IPS-18c (cell line): ENCODE results near the gene ARHGAP27.
"Not testable (repeated sequence)": the region's sequence is repeated elsewhere in the genome, so short reads cannot be mapped to it uniquely, and the experiment has no call there.

Experiments
- H3K4me3 ChIP-seq: 2 replicates; pipeline ENCODE4 v1.7.0; 2013; ENCODE audit warnings: low read depth, mild to moderate bottlenecking, low read length, moderate library complexity; ENCODE audit not compliant: insufficient read depth
- H3K9me3 ChIP-seq: one replicate; pipeline ENCODE4 v1.6.1; 2013; ENCODE audit warnings: mild to moderate bottlenecking, low read length, moderate library complexity; ENCODE audit not compliant: control insufficient read depth, insufficient read depth

The ARHGAP27 gene, protein sequence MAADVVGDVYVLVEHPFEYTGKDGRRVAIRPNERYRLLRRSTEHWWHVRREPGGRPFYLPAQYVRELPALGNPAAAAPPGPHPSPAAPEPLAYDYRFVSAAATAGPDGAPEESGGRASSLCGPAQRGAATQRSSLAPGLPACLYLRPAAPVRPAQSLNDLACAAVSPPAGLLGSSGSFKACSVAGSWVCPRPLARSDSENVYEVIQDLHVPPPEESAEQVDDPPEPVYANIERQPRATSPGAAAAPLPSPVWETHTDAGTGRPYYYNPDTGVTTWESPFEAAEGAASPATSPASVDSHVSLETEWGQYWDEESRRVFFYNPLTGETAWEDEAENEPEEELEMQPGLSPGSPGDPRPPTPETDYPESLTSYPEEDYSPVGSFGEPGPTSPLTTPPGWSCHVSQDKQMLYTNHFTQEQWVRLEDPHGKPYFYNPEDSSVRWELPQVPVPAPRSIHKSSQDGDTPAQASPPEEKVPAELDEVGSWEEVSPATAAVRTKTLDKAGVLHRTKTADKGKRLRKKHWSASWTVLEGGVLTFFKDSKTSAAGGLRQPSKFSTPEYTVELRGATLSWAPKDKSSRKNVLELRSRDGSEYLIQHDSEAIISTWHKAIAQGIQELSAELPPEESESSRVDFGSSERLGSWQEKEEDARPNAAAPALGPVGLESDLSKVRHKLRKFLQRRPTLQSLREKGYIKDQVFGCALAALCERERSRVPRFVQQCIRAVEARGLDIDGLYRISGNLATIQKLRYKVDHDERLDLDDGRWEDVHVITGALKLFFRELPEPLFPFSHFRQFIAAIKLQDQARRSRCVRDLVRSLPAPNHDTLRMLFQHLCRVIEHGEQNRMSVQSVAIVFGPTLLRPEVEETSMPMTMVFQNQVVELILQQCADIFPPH

DNA sequence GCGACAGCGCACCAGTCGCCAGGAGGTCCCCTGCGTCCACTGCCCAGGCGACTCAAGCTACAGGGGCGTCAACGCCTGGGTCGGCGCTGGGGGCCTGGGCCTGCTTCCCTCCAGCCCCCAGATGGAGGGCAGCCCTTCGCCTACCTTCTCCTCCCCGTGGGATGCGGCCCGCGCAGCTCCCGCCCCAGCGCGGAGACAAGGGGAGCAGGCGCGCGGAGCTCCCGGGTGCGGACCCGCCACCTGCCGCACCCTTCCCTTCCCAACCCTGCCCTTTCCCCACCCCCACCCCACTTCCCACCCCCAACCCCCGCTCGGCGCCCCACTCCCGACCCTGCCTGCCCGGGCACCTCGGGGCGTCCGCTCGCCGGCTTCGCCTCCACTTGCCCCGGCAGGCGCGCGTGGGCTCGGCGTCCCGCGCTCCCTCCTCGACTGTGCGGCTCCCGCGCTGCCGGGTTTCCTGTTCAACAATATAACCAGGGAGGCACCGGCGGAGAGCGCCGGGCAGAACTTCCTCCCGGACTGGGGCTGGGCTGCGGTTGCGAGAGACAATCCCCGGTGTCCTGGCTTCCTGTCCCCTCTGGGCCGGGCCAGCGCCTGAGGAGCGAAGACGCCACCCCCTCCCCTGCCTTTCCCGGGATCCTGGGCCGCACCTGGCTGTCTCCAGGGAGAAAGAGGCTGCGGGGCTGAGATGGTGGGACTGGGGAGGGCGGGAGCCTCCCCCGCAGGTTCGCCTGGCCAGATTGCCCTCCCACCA is at the start of gene ARHGAP27:
Gene ARHGAP27, minus strand, starts transcription at position 466 of the 754 bp plus-strand sequence. CDS start 2,591 bp downstream, outside the sequence.
- Histone ChIP-seq H3K4me3 (peak within 1 kb of the TSS; percentile 72), H3K9me3 (no peaks in the 10 kb centered on the region)

DNA sequence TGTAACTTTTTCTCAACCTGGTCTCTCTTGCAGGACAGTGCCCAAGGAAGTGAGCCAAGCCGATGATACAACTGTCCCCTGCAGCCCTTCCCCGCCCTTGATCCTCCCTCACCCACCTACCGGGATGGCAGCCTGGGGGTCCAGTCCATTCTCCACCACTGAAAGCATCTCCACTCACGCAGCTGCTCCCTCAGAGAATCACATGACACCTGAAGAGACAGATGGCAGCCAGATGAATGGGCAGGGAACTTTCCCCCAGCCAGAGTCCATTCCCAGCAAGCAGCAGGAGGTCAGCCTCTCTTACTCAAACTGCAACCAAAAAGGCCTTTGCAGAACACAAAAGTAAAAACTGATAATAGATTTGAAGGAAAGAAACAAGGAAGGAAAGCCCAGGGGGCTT is 49.6 kb upstream of the ARHGAP27 start:
- not testable (repeated sequence) for H3K9me3 ChIP-seq, H3K4me3 ChIP-seq

DNA sequence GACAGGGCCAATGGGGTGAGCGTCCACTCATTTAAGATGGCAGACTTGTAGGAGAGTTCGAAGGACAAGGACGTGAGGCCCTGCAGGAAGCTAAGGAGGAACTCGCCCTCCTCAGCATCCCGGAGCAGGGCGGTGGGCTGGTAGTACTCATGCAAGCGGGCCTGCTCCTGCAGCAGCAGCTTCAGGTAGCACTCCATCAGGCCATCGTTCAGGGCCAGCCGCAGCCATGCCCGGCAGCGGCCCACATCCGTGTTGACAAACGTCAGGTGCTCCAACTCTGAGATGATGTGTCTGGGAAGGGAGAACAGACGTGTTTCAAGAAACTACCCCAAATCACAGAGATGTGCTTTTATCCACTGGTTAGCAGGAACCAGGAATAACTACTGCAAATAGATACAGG is 42.8 kb upstream of the ARHGAP27 start:
- H3K9me3 ChIP-seq, H3K4me3 ChIP-seq: not testable (repeated sequence)

DNA sequence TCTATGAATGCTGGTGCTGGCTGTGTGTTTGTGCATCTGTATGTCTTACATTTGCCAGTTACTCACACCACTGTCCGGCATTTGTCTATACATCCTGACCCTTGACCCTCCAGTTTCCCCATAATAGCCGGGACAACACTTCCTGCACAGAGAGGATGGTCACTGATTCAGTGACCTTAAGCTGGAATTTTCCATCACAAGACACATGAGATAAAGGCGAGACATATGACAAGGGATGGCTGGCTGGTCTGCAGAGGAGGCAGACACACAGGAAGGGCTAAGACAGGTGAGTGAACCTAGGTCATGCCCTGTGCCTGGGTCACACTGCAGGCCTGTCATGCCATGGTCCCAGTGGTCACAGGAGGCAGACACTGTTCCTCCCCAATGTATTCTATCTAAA is 39.6 kb upstream of the ARHGAP27 start:
- not testable (repeated sequence) for H3K9me3 ChIP-seq

DNA sequence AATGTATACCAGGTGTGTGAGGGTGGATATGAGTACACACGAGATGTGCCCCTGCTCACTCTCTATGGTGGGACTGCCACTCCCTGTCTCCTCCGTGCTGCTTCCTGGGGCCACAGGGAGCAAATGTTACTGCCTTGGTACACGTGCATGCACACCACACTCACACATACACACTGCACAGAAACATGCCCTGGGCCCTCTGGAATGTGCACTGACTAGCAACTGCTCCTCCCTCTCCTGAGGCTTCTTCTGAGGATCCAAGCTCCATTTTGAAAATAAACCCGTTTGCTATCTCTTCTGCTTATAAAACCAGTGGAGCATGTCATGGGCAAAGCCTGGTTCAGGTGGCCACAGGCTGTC is 36.5 kb upstream of the ARHGAP27 start:
- not testable (repeated sequence) for H3K9me3 ChIP-seq, H3K4me3 ChIP-seq

More for the DNA sequence above, 39.6 kb upstream of the ARHGAP27 start:
- H3K4me3 ChIP-seq, result not testable (repeated sequence)

DNA sequence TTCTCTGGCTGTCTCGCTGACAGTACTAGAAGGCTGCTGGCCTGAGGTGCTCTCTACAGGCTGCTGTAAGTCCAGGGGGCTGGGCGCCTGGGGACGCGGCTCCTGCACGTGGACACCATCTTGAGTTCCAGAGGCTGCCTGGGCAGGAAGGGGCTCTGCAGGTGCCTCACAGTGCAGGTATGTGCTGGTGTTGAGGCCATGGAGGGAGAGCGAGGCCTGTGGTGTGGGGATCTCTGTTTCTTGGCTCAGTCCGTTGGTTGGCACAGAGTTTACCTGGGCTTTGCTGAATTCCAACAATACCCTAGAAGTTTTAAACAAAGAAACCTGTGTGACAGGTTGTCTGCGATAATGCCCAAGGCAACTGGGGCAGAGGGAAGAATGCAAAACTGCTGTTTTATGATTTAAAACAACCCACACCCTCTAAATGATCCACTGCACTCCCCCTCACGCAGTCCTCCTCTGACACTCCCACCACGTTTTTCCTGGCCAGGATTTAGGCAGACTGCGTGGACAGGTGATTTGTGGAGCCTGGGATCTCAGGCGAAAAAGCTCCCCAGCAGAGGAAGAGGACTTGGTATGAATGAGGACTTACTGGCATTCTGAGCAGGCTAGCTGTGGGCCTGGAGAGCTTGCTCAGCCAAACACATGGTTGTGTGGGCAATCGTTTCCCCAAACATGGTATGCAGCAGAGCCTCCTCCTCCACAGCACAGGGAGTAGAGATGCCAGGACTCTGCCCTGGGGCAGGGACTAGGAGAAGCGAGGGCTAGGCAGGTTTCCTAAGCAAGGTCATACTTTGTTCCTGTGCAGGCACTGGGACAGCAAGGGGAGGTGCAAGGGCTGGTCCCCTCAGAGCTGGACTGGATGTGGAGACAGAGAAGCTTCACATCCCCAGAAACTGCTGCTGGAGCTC is 35.9 kb upstream of the ARHGAP27 start:
- H3K9me3 ChIP-seq, H3K4me3 ChIP-seq: not testable (repeated sequence)

DNA sequence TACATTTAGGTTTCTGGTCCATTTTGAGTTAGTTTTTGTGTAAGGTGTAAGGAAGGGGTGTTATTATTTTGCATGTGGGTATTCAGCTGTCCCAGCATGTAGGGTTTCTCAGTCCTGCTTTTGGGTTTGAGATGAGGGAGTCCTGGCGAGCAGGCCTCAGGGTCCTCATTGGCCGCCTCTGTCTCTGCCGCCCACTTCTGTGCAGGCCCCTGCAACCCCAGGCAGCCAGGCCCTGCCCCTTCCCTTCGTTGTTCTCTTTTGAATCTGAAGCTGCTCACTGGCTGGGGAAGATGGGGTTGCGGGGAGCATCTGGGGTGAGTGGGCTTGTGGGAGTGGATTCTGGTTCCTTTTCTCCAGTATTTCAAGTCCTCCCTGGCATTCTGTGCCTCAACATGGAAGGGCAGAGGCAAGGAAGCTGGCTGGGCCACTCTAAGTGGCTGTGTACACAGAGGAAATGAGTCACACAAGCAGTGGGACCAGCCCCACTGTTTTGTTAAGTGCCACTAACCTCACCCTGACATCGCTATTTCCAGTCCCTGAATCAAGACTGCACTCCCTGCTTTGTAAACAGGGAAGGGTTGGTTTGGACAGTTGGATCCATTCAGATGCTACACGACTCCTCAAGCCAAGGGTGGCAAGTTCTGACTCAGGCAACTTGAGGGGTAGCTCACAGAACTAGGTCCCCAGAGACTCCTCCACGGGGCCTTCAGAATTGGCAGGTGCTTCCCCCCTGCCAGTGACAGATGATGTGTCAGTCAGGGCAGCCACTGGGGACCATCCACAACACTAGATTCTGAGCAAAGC is 29.1 kb upstream of the ARHGAP27 start:
- H3K4me3 ChIP-seq, H3K9me3 ChIP-seq: not testable (repeated sequence)

DNA sequence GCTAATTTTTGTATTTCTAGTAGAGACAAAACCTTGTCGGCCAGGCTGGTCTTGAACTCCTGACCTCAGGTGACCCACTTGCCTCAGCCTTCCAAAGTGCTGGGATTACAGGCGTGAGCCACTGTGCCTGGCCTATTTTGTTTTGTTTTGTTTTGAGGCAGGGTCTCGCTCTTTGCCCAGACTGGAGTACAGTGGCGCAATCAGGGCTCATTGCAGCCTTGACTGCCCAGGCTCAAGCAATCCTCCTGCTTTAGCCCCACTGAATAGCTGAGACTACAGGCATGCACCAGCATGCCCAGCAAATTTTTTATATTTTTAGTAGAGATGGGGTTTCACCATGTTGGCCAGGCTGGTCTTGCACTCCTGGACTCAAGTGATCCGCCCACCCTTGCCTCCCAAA is 27.8 kb upstream of the ARHGAP27 start:
- not testable (repeated sequence) for H3K9me3 ChIP-seq, H3K4me3 ChIP-seq

DNA sequence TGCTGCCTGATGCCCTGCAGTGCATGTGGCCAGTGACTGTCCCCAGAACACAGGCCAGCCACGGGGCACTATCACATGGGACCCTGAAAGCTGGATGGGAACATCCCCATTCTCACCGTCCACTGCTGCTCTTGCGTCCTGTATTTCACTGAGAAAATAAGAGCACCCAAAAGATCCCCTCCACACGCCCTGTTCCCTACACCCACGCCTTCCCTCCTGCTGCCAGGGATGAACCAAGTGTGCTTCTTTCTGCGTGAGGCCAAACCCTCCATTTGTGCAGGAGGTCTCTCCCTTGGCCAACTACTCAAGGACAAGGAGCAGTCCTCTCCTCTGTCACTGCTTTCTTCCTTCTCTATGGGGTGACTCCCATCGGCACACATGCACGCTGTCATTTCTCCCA is 21.7 kb upstream of the ARHGAP27 start:
- H3K9me3 ChIP-seq, H3K4me3 ChIP-seq: not testable (repeated sequence)

DNA sequence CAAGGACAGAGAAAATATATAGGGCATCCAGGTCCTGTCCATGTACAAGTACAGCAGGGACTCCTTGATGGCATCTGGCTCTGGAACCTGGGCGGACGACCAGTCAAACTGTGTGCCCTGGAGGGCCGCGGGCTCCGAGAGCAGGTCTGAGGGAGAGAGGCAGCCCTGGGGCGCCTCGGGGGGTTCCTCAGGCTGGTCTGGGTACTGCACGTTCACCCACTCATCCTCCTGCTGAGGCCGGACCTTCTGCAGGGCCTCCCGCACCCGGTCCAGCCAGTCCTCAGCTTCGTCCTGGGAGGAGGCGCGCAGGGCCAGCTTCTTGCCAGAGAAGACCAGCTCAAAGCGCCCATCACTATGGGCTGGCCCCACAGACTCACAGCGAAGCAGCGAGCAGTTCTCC is 21.1 kb upstream of the ARHGAP27 start:
- H3K9me3 ChIP-seq, H3K4me3 ChIP-seq: not testable (repeated sequence)

DNA sequence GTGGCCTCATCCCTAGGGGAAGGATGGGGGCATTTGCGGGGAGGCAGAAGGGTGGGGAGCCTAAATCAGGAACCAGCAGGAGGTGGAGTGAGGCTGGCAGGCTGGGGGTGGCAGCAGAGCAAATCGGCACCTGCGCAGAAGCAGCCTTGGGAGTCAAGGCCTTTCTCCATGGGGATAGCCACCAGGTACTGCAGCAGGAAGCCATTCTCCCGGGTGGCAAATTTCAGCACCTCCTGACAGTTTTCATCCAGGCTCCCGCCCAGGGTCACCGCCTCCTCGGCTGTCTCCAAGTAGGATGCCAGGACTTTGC is 20.5 kb upstream of the ARHGAP27 start:
- H3K9me3 ChIP-seq, H3K4me3 ChIP-seq: not testable (repeated sequence)

DNA sequence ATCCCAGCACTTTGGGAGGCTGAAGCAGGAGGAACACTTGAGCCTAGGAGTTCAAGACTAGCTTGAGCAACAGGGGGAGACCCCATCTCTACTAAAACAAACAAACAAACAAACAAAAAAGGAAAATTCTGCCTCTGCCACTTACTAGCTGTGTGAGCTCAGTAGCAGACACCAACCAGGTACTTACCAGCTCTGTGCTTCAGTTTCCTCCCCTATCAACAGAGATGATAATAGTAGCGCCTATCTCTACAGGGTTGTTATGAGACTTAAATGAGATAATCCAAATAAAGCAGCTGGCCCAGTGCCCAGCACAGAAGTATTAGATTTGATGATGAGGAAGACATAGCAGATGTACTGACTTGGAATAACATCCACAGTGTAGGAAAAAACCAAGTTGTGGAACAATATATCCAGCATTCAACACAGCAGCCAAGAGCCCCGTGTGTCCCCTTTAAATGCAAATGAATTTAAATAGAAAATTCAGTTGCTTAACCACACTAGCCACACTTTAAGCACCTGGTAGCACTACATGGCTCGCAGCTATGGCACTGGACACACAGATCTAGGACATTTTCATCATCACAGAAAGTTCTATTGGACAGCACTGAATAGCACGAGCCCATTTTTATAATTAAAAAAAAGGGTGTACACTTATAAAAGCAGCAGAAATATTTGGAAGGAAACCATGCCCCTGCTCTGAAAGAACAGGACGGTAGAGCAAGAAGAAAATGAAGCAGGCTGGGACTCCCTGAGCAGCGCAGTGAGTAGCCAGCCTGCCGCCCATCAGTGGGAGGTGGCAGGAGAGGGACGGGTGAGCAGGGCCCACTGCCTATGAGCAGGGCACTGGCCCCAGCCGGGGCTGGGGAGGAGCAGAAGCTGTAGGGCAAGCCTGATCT is 19.9 kb upstream of the ARHGAP27 start:
- not testable (repeated sequence) for H3K9me3 ChIP-seq, H3K4me3 ChIP-seq

DNA sequence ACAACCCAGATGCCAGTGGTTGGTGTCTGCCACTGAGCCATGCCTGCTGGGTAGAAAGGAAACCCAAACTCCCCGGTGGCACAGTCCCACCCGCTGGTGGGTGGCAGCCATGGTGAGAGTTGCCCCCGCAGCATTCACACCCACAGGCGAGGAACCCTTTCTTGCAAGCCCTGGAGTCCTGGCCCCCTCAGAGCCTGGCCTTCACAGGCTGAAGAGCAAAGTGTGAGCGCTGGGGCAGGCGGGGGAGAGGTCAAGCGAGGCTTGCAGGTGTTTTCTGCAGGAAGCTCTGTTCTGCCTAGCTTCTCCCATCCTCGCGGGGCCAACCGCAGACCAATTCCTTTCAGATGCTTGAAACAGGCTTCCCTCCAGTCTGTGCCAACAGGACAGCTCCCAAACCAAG is 19.0 kb upstream of the ARHGAP27 start:
- not testable (repeated sequence) for H3K9me3 ChIP-seq, H3K4me3 ChIP-seq

DNA sequence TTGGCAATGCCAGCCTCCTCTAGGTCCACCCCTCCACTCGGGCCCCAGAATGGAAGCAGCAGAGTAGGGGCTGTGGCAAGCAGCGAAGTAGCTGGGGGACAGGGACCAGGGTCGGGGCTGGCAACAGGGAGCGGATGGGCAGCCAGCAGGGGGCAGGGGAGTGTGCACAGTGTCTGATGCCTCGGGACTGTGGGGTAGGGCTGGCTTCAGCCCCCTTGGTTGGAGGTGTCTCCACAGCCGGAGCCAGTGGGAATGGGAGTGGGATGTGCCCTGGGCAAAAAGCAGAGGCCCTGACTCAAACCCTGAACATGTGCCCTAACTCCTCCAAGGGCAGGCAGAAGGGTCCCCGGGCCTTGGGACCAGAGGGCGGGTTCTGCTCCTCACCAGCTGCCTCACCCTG is 18.5 kb upstream of the ARHGAP27 start:
- no peak overlapping the region for H3K4me3 ChIP-seq
- H3K9me3 ChIP-seq, result no peaks in the 10 kb centered on the region

DNA sequence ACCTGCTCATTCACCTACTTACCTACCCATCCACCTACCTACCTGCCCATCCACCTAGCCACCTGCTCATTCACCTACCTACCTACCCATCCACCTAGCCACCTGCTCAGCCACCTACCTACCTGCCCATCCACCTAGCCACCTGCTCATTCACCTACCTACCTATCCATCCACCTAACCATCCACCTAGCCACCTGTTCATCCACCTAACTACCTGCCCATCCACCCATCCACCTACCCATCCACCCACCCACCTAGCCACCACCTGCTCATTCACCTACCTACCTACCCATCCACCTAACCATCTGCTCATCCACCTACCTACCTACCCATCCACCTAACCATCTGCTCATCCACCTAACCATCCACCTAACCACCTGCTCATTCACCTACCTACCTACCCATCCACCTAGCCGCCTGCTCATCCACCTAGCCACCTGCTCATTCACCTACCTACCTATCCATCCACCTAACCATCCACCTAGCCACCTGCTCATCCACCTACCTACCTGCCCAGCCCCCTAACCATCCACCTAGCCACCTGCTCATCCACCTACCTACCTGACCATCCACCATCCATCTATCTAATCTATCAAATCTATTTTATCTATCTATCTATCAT is 17.1 kb upstream of the ARHGAP27 start:
- not testable (repeated sequence) for H3K4me3 ChIP-seq, H3K9me3 ChIP-seq
